ENCODE measurements around the gene STX10. TPM values are rescaled to one million over a fixed set of nuclear protein-coding genes. Genes with fewer than 3 reads are reported as not detected.

The STX10 gene
- total and polyA plus RNA-seq, 7 donors = 18.5 to 63.3 (median 20.4) TPM

DNA sequence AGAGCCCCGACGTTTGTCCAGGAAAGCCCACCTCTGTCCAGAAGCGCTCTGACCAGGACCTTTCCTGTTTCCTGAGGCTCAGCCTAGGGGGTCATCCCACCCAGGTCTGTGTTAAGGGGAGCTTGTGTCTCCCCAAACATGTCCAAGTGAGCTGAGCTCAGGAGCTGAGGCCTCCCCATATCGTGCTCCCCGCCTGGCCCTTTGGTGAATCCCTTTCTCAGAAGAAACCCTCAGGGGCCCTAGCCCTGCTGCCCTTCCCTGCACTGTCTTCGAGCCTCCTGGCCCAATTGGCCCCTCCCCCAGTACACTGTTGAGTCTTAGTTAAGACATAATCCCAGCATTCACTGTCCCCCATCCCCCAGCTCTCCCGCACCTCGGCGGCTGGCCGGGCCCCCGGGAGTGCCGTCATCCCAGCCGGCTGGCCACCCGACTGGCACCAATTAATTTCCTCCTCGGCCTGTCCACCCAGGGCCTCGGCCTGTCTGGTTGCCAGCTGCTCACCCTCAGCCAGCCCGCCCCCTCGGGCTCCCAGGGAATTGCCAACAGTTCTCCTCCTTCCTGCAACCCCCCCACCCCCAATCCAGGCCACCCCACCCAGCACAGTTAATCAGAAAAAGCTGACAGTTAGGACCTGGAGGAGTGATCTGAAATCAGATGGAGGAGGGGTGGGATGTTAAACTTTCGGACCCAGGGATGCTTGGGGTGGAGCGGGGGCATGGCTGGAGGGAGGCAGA, 13.6 kb upstream of the STX10 start:
- WGBS, 3 donors = 10 to 27% (median 16%) methylated on average over 19 to 20 of the region's 20 CpGs

DNA sequence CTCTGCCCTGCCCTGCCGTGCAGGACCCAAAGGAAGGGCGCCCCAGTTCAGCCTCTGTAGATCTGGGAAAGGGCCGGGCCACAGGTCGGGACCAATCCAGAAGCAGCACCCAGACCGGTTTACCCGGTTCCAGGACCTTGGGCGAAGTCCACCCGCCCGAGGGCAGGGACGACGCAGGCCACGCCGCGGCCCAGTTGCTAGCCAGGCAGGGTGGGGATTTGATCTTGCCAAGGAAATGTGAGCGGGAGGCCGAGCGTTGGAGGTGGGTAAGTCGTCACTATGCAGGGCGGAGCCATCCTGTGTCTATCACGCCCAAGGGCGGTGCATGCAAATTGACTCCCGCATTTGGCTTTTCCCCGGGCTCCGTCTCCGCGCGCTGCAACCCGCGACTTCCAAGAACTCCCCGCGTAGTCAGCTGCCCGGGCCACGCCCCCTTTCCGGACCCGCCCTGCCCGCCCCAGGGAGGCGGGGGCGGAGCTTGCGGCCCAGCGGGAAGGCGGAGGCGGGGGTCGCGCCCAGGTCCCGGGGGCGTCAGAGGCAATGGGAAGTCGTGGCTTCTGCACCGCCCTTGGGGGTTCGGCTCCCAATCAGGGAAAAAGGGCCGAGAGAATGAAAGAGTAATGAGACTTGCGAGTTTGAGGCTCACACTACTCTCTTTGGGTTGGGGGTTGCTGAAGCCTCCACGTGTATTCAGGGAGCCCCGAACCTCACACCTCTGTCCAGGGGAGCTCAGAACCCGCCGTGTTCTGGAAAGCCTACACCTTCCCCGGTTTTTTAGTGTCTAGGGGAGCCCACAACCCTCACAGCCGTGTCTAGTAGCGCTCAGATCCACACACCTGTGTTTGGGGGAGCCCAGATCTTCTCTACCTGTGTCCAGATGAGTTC, 12.8 kb upstream of the STX10 start:
- peaks cover 23% of the 10 kb centered on the region for H3K4me1 ChIP-seq
- peak overlapping the region; percentile 61 for H3K4me3 ChIP-seq
- TF ChIP-seq, protein P1, sequence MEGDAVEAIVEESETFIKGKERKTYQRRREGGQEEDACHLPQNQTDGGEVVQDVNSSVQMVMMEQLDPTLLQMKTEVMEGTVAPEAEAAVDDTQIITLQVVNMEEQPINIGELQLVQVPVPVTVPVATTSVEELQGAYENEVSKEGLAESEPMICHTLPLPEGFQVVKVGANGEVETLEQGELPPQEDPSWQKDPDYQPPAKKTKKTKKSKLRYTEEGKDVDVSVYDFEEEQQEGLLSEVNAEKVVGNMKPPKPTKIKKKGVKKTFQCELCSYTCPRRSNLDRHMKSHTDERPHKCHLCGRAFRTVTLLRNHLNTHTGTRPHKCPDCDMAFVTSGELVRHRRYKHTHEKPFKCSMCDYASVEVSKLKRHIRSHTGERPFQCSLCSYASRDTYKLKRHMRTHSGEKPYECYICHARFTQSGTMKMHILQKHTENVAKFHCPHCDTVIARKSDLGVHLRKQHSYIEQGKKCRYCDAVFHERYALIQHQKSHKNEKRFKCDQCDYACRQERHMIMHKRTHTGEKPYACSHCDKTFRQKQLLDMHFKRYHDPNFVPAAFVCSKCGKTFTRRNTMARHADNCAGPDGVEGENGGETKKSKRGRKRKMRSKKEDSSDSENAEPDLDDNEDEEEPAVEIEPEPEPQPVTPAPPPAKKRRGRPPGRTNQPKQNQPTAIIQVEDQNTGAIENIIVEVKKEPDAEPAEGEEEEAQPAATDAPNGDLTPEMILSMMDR (IDR thresholded peaks at IDR 0.05) = no peak
- H3K27ac ChIP-seq = peak overlapping the region; percentile 81
- peak; percentile 97 to 98 for DNase-seq
- WGBS, 3 donors = 3 to 4% (median 3%) methylated on average over 52 to 58 of the region's 58 CpGs
- ATAC-seq = peak; percentile 93 to 94 (median 94)
- intact Hi-C loops (cut with DNase I) = loop anchor here in 1 of 2 donors (5.0 kb wide), 1 partner anchor 99 kb away; no protein-coding TSS in a partner anchor
- H3K27me3 ChIP-seq (ENCODE audit: insufficient read depth in 3 of 3, low read length in 2 of 3) = no peaks in the 10 kb centered on the region
- H3K9me3 ChIP-seq = no peaks in the 10 kb centered on the region
- H3K36me3 ChIP-seq (ENCODE audit: insufficient read depth in 1 of 2, low read depth in 1 of 2) = no peaks in the 10 kb centered on the region

More for the DNA sequence above, 13.6 kb upstream of the STX10 start:
- peaks cover 23% of the 10 kb centered on the region for H3K4me1 ChIP-seq
- intact Hi-C loops (cut with DNase I) = loop anchor here in 1 of 2 donors (5.0 kb wide), 1 partner anchor 99 kb away; no protein-coding TSS in a partner anchor
- no peaks in the 10 kb centered on the region for H3K9me3 ChIP-seq
- peak overlapping the region; percentile 61 for H3K4me3 ChIP-seq
- peak overlapping the region; percentile 81 for H3K27ac ChIP-seq
- DNase-seq (peak; percentile 73 to 78), ATAC-seq (peak; percentile 15 to 40 (median 34))
- H3K36me3 ChIP-seq (ENCODE audit: insufficient read depth in 1 of 2, low read depth in 1 of 2) = no peaks in the 10 kb centered on the region
- H3K27me3 ChIP-seq (ENCODE audit: insufficient read depth in 3 of 3, low read length in 2 of 3) = no peaks in the 10 kb centered on the region
- TF ChIP-seq, protein P1 (IDR thresholded peaks at IDR 0.05) = no peak

DNA sequence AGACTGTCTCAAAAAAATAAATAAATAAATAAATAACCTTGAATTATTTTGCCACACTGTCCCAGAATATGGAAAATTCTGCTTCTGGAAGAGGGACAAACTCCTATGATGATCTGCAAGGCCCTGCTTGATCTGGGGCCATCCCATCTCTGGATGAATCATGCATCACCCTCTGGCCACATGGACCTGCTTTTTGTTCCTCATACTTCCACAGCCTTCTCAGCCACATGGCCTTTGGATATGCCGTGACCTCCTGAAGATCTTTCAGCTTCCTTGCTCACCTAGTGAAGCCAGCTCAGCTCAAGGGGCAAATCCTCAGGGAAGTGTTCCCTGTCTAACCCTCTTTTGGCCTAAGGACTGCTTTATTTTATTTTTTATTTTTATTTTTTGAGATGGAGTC, 10.4 kb upstream of the STX10 start:
- Histone ChIP-seq H3K36me3 (ENCODE audit: insufficient read depth in 1 of 2, low read depth in 1 of 2) (no peaks in the 10 kb centered on the region), H3K27ac (no peak overlapping the region), H3K27me3 (ENCODE audit: insufficient read depth in 3 of 3, low read length in 2 of 3) (no peaks in the 10 kb centered on the region), H3K9me3 (no peaks in the 10 kb centered on the region), H3K4me3 (no peak overlapping the region), H3K4me1 (peaks cover 16% of the 10 kb centered on the region)
- TF ChIP-seq, protein P1 (IDR thresholded peaks at IDR 0.05) = no peak
- ATAC-seq = no peak
- WGBS, 3 donors = 85 to 91% (median 86%) methylated on average over 1 of the region's 1 CpG
- DNase-seq = no peak
- intact Hi-C loops (cut with DNase I) = loop anchor here in 1 of 2 donors (5.0 kb wide), 1 partner anchor 102 kb away; no protein-coding TSS in a partner anchor

DNA sequence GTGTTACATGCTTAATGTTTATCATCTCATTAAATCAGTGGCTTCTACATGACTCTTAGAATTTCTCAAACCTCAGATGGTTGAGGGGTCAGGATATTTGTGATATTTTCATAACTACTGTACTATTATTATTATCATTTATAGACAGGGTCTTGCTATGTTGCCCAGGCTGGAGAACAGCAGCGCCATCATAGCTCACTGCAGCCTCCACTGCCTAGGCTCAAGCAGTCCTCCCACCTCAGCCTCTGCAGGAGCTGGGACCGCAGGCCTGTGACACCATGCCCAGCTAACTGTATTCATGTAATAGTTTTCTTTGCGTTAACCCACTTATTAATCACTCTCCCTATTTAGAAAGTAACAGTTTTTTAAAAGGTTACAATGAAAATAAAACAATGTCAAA, 9.5 kb upstream of the STX10 start:
- peaks cover 19% of the 10 kb centered on the region for H3K4me1 ChIP-seq
- no peak overlapping the region for H3K4me3 ChIP-seq
- no peaks in the 10 kb centered on the region for H3K9me3 ChIP-seq
- no peak overlapping the region for H3K27ac ChIP-seq
- H3K27me3 ChIP-seq (ENCODE audit: insufficient read depth in 3 of 3, low read length in 2 of 3) = no peaks in the 10 kb centered on the region
- DNase-seq (no peak), ATAC-seq (no peak)
- no peaks in the 10 kb centered on the region for H3K36me3 ChIP-seq (ENCODE audit: insufficient read depth in 1 of 2, low read depth in 1 of 2)
- TF ChIP-seq, protein P1 (IDR thresholded peaks at IDR 0.05) = no peak
- intact Hi-C loops (cut with DNase I) = loop anchor here in 1 of 2 donors (5.0 kb wide), 1 partner anchor 103 kb away; no protein-coding TSS in a partner anchor
- WGBS, 3 donors = 91 to 96% (median 92%) methylated on average over 3 of the region's 3 CpGs
